ENCODE measurements around the gene CNST.

Gene CNST

GRCh38 chr1:246624091-246624490, 57.8 kb downstream of the CNST start:
- Histone ChIP-seq H3K4me3 (ENCODE audit: low read length) (no peak overlapping the region), H3K9ac (ENCODE audit: low read length) (no peak overlapping the region), H3K4me1 (ENCODE audit: low read length) (peaks cover 12% of the 10 kb centered on the region), H3K4me2 (ENCODE audit: low read length) (no peak overlapping the region), H4K20me1 (ENCODE audit: insufficient read depth, low read length) (no peaks in the 10 kb centered on the region), H3K27ac (ENCODE audit: low read length) (no peak overlapping the region), H3K36me3 (replicated peaks; ENCODE audit: low read depth, low read length) (peaks cover 16% of the 10 kb centered on the region), H3K27me3 (ENCODE audit: low read depth, low read length) (no peaks in the 10 kb centered on the region), H3K79me2 (ENCODE audit: low read length) (no peaks in the 10 kb centered on the region), H2AFZ (ENCODE audit: low read depth, low read length) (no peak overlapping the region), H3K9me3 (ENCODE audit: insufficient read depth, low read length) (no peaks in the 10 kb centered on the region)
- TF ChIP-seq CTCF (IDR thresholded peaks at IDR 0.05; ENCODE audit: low read depth, low read length) (no peak), EZH2phosphoT487 (IDR thresholded peaks at IDR 0.05; ENCODE audit: low read depth) (no peak)

- Histone ChIP-seq H3K4me1 (ENCODE audit: low read length) (peaks cover 35% of the 10 kb centered on the region), H3K36me3 (replicated peaks; ENCODE audit: low read depth, low read length) (peaks cover 19% of the 10 kb centered on the region), H3K79me2 (ENCODE audit: low read length) (0 out of 2 replicates have a peak, but pooled peaks cover 3% of the 10 kb centered on the region), H3K4me2 (ENCODE audit: low read length) (peak overlapping the region; percentile 47), H4K20me1 (ENCODE audit: insufficient read depth, low read length) (0 out of 2 replicates have a peak, but pooled peaks cover 4% of the 10 kb centered on the region), H2AFZ (ENCODE audit: low read depth, low read length) (no peak overlapping the region), H3K27ac (ENCODE audit: low read length) (peak overlapping the region; percentile 68), H3K27me3 (ENCODE audit: low read depth, low read length) (no peaks in the 10 kb centered on the region), H3K9ac (ENCODE audit: low read length) (no peak overlapping the region), H3K4me3 (ENCODE audit: low read length) (no peak overlapping the region), H3K9me3 (ENCODE audit: insufficient read depth, low read length) (no peaks in the 10 kb centered on the region)
- TF ChIP-seq EZH2phosphoT487 (IDR thresholded peaks at IDR 0.05; ENCODE audit: low read depth) (no peak), CTCF (IDR thresholded peaks at IDR 0.05; ENCODE audit: low read depth, low read length) (no peak)
These were observed 62.8 kb downstream of the CNST start for GRCh38 chr1:246629030-246629429.

- H3K27me3 ChIP-seq (ENCODE audit: low read depth, low read length): no peaks in the 10 kb centered on the region
- H3K9ac ChIP-seq (ENCODE audit: low read length): no peak overlapping the region
- peak overlapping the region; percentile 47 for H3K4me2 ChIP-seq (ENCODE audit: low read length)
- H3K79me2 ChIP-seq (ENCODE audit: low read length): 0 out of 2 replicates have a peak, but pooled peaks cover 3% of the 10 kb centered on the region
- H3K27ac ChIP-seq (ENCODE audit: low read length): peak overlapping the region; percentile 68
- 0 out of 2 replicates have a peak, but pooled peaks cover 4% of the 10 kb centered on the region for H4K20me1 ChIP-seq (ENCODE audit: insufficient read depth, low read length)
- H3K9me3 ChIP-seq (ENCODE audit: insufficient read depth, low read length): no peaks in the 10 kb centered on the region
- peaks cover 35% of the 10 kb centered on the region for H3K4me1 ChIP-seq (ENCODE audit: low read length)
- TF ChIP-seq CTCF (IDR thresholded peaks at IDR 0.05; ENCODE audit: low read depth, low read length): no peak
- TF ChIP-seq EZH2phosphoT487 (IDR thresholded peaks at IDR 0.05; ENCODE audit: low read depth): no peak
- no peak overlapping the region for H2AFZ ChIP-seq (ENCODE audit: low read depth, low read length)
- H3K4me3 ChIP-seq (ENCODE audit: low read length): no peak overlapping the region
- H3K36me3 ChIP-seq (replicated peaks; ENCODE audit: low read depth, low read length): peaks cover 18% of the 10 kb centered on the region
These were observed 63.7 kb downstream of the CNST start for GRCh38 chr1:246629976-246630375.

GRCh38 chr1:246631426-246631825, 65.2 kb downstream of the CNST start:
- H3K4me3 ChIP-seq (ENCODE audit: low read length): no peak overlapping the region
- 0 out of 2 replicates have a peak, but pooled peaks cover 4% of the 10 kb centered on the region for H4K20me1 ChIP-seq (ENCODE audit: insufficient read depth, low read length)
- no peaks in the 10 kb centered on the region for H3K9me3 ChIP-seq (ENCODE audit: insufficient read depth, low read length)
- no peaks in the 10 kb centered on the region for H3K27me3 ChIP-seq (ENCODE audit: low read depth, low read length)
- H3K79me2 ChIP-seq (ENCODE audit: low read length): 0 out of 2 replicates have a peak, but pooled peaks cover 3% of the 10 kb centered on the region
- no peak overlapping the region for H3K4me2 ChIP-seq (ENCODE audit: low read length)
- H3K36me3 ChIP-seq (replicated peaks; ENCODE audit: low read depth, low read length): peaks cover 17% of the 10 kb centered on the region
- H3K27ac ChIP-seq (ENCODE audit: low read length): no peak overlapping the region
- no peak for TF ChIP-seq EZH2phosphoT487 (IDR thresholded peaks at IDR 0.05; ENCODE audit: low read depth)
- TF ChIP-seq CTCF (IDR thresholded peaks at IDR 0.05; ENCODE audit: low read depth, low read length): no peak
- H3K4me1 ChIP-seq (ENCODE audit: low read length): peaks cover 35% of the 10 kb centered on the region
- no peak overlapping the region for H3K9ac ChIP-seq (ENCODE audit: low read length)
- H2AFZ ChIP-seq (ENCODE audit: low read depth, low read length): no peak overlapping the region
